H1 (cell line): ENCODE data around the gene CDK16. TPM values are rescaled to one million over a fixed set of nuclear protein-coding genes. Genes with fewer than 3 reads are reported as not detected.

ENCODE experiments used
- CTCF ChIA-PET: fragments of 300-600 bp; sonication (Branson Sonifier 250); formaldehyde crosslinking; loops from one replicate; lab custom pipeline; 2021; ENCODE audit not compliant: partially characterized antibody; lab: Charles Lee
- POLR2A ChIA-PET: fragments of 300-600 bp; sonication (Branson Sonifier 250); formaldehyde crosslinking; loops from one replicate; lab custom pipeline; 2021; ENCODE audit warnings: inconsistent platforms; ENCODE audit not compliant: partially characterized antibody; lab: Charles Lee
- DNase-seq, 2 experiments: peaks; one replicate each; pipeline versions ENCODE4 v3.0.0 to v3.0.0-alpha.2; 2010 to 2022; ENCODE audit warnings: low spot score in 2 of 2, low read depth in 1 of 2, mixed read lengths in 1 of 2
- FAIRE-seq: peaks from 2 replicates; lab custom pipeline; 2011; peaks lifted over from hg19 to GRCh38; lab: Jason Lieb, UNC
- H2AFZ ChIP-seq: 2 replicates; pipeline ENCODE4 v1.8.1; 2012; ENCODE audit warnings: low read length, inconsistent platforms
- H2AK5ac ChIP-seq: 2 replicates; pipeline ENCODE4 v1.6.1; 2013; ENCODE audit warnings: low read depth, low read length
- H2BK120ac ChIP-seq: replicated peaks from 2 replicates; pipeline ENCODE3; 2013; ENCODE audit warnings: low read depth, low read length, inconsistent platforms
- H2BK12ac ChIP-seq: 2 replicates; pipeline ENCODE4 v1.6.1; 2013; ENCODE audit warnings: low read depth, low read length
- H2BK15ac ChIP-seq: 2 replicates; pipeline ENCODE4 v1.6.1; 2013; ENCODE audit warnings: low read length
- H2BK20ac ChIP-seq: 2 replicates; pipeline ENCODE4 v1.6.1; 2013; ENCODE audit warnings: low read length
- H2BK5ac ChIP-seq: 2 replicates; pipeline ENCODE4 v1.6.1; 2013; ENCODE audit warnings: low read depth, low read length
- H3K14ac ChIP-seq: 2 replicates; pipeline ENCODE4 v1.6.1; 2013; ENCODE audit warnings: inconsistent platforms; ENCODE audit not compliant: insufficient read length
- H3K18ac ChIP-seq: 2 replicates; pipeline ENCODE4 v1.6.1; 2013; ENCODE audit warnings: low read length; ENCODE audit errors: extremely low read depth
- H3K23ac ChIP-seq: 2 replicates; pipeline ENCODE4 v1.6.1; 2013; ENCODE audit warnings: inconsistent platforms; ENCODE audit not compliant: insufficient read length
- H3K23me2 ChIP-seq: 2 replicates; pipeline ENCODE4 v1.6.1; 2013; ENCODE audit warnings: low read depth, low read length
- H3K27ac ChIP-seq: 2 replicates; pipeline ENCODE4 v1.6.1; 2011; ENCODE audit warnings: low read depth, low read length, inconsistent platforms
- H3K27me3 ChIP-seq, 4 experiments: replicated peaks in 1 of 4; 1 replicate in 1 of 4; 2 replicates in 3 of 4; pipeline versions ENCODE4 v1.6.1 to v1.8.1; 2011 to 2013; ENCODE audit warnings: low read length in 3 of 4, mild to moderate bottlenecking in 3 of 4, inconsistent platforms in 2 of 4, mixed read lengths in 2 of 4, moderate library complexity in 1 of 4; ENCODE audit not compliant: control insufficient read depth in 3 of 4, insufficient read depth in 3 of 4; ENCODE audit errors: extremely low read depth in 1 of 4
- H3K36me3 ChIP-seq, 4 experiments: 2 replicates each; pipeline versions ENCODE4 v1.6.1 to v1.8.1; 2011 to 2013; ENCODE audit warnings: mild to moderate bottlenecking in 4 of 4, low read length in 3 of 4, moderate library complexity in 2 of 4, control low read depth in 1 of 4, inconsistent platforms in 1 of 4; ENCODE audit not compliant: insufficient read depth in 4 of 4, control insufficient read depth in 2 of 4
- H3K4ac ChIP-seq: replicated peaks from 2 replicates; pipeline ENCODE3; 2013; ENCODE audit warnings: low read length, low read depth, mixed read lengths, inconsistent platforms; ENCODE audit not compliant: insufficient read length
- H3K4me1 ChIP-seq, 4 experiments: replicated peaks in 1 of 4; 1 replicate in 1 of 4; 2 replicates in 3 of 4; pipeline versions ENCODE4 v1.6.1 to v1.8.1; 2011 to 2013; ENCODE audit warnings: low read length in 3 of 4, inconsistent platforms in 2 of 4, mixed read lengths in 1 of 4; ENCODE audit not compliant: insufficient read depth in 4 of 4, control insufficient read depth in 3 of 4
- H3K4me2 ChIP-seq, 2 experiments: 2 replicates each; pipeline versions ENCODE4 v1.6.1 to v1.8.1; 2011 to 2013; ENCODE audit warnings: low read depth in 2 of 2, low read length in 2 of 2, control low read depth in 1 of 2, inconsistent platforms in 1 of 2, mild to moderate bottlenecking in 1 of 2; ENCODE audit not compliant: insufficient read depth in 1 of 2
- H3K4me3 ChIP-seq, 4 experiments: fragments of 200-600, 300-600 bp in 1 of 4; sonication (generic), shearing (Covaris generic), sonication (Bioruptor Twin) in 1 of 4; 2 replicates each; pipeline versions ENCODE4 v1.5.1 to v1.8.1; 2011 to 2016; ENCODE audit warnings: low read length in 4 of 4, low read depth in 3 of 4, control low read depth in 2 of 4, inconsistent platforms in 2 of 4, mild to moderate bottlenecking in 2 of 4, mixed read lengths in 1 of 4, moderate library complexity in 1 of 4; ENCODE audit not compliant: insufficient read depth in 2 of 4; ENCODE audit errors: extremely low read depth in 1 of 4
- H3K56ac ChIP-seq: replicated peaks from 2 replicates; pipeline ENCODE3; 2013; ENCODE audit warnings: low read depth, mild to moderate bottlenecking, mixed read lengths, low read length, inconsistent platforms; ENCODE audit not compliant: insufficient read length
- H3K79me1 ChIP-seq: 2 replicates; pipeline ENCODE4 v1.6.1; 2013; ENCODE audit warnings: low read depth, low read length, control low read depth
- H3K79me2 ChIP-seq, 2 experiments: 2 replicates each; pipeline versions ENCODE4 v1.6.1 to v1.8.1; 2012 to 2013; ENCODE audit warnings: low read length in 2 of 2, mild to moderate bottlenecking in 2 of 2, inconsistent platforms in 1 of 2; ENCODE audit not compliant: insufficient read depth in 2 of 2, control insufficient read depth in 1 of 2
- H3K9ac ChIP-seq, 4 experiments: replicated peaks in 1 of 4; 1 replicate in 1 of 4; 2 replicates in 3 of 4; pipeline versions ENCODE4 v1.6.1 to v1.8.1; 2011 to 2013; ENCODE audit warnings: low read depth in 3 of 4, low read length in 3 of 4, control low read depth in 2 of 4, mild to moderate bottlenecking in 2 of 4, moderate library complexity in 2 of 4, inconsistent platforms in 1 of 4; ENCODE audit errors: extremely low read depth in 1 of 4
- H3K9me3 ChIP-seq, 2 experiments: 2 replicates each; pipeline versions ENCODE4 v1.6.1 to v1.8.1; 2012 to 2013; ENCODE audit warnings: mild to moderate bottlenecking in 2 of 2, moderate library complexity in 2 of 2, control low read depth in 1 of 2, inconsistent platforms in 1 of 2, low read depth in 1 of 2, low read length in 1 of 2, mixed read lengths in 1 of 2; ENCODE audit not compliant: insufficient read depth in 2 of 2
- H4K20me1 ChIP-seq, 2 experiments: replicated peaks in 1 of 2; 2 replicates each; pipeline versions ENCODE3 to v1.8.1; 2011 to 2013; ENCODE audit warnings: inconsistent platforms in 2 of 2, low read length in 2 of 2, mild to moderate bottlenecking in 1 of 2; ENCODE audit not compliant: insufficient read depth in 2 of 2, control insufficient read depth in 1 of 2
- H4K5ac ChIP-seq: 2 replicates; pipeline ENCODE4 v1.6.1; 2013; ENCODE audit warnings: low read length, low read depth, mixed read lengths, inconsistent platforms; ENCODE audit not compliant: insufficient read length
- H4K8ac ChIP-seq: 2 replicates; pipeline ENCODE4 v1.8.0; 2013; ENCODE audit warnings: mild to moderate bottlenecking, moderate library complexity, low read length, inconsistent platforms; ENCODE audit not compliant: insufficient read depth; ENCODE audit errors: extremely low read depth
- H4K91ac ChIP-seq: replicated peaks from 2 replicates; pipeline ENCODE3; 2013; ENCODE audit warnings: low read length, mixed read lengths, inconsistent platforms; ENCODE audit not compliant: insufficient read length
- CHD1 ChIP-seq: IDR thresholded peaks from 2 replicates; pipeline ENCODE4 v1.6.1; 2012; ENCODE audit warnings: low read depth, low read length, improper control_type of control experiment
- CHD2 ChIP-seq: IDR thresholded peaks from 2 replicates; pipeline ENCODE4 v1.6.1; 2012; ENCODE audit warnings: low read length, improper control_type of control experiment
- FOSL1 ChIP-seq: IDR thresholded peaks from 2 replicates; pipeline ENCODE4 v1.6.1; 2011; ENCODE audit warnings: mild to moderate bottlenecking, low read depth, low read length, moderate library complexity; ENCODE audit not compliant: insufficient read depth
- GABPA ChIP-seq: IDR thresholded peaks from 2 replicates; pipeline ENCODE4 v1.6.1; 2011; ENCODE audit warnings: mild to moderate bottlenecking, low read length, moderate library complexity, borderline replicate concordance; ENCODE audit not compliant: insufficient read depth
- GTF2F1 ChIP-seq: IDR thresholded peaks from 2 replicates; pipeline ENCODE4 v1.6.1; 2012; ENCODE audit warnings: low read depth, low read length, improper control_type of control experiment, borderline replicate concordance
- WGBS, 2 experiments: shearing (Covaris generic) in 1 of 2; methylation state at CpG; one replicate each; pipeline versions ENCODE4 v1.1.6 to v1.1.7; 2013 to 2015; ENCODE audit warnings: low lambda C conversion rate in 2 of 2, mixed read lengths in 2 of 2, inconsistent platforms in 1 of 2, low coverage in 1 of 2, missing lambda C conversion rate in 1 of 2; ENCODE audit not compliant: insufficient replicate concordance in 2 of 2, insufficient coverage in 1 of 2, insufficient read length in 1 of 2; ENCODE audit errors: extremely low coverage in 1 of 2, missing lambda C conversion rate in 1 of 2; 5-methylcytosine and 5-hydroxymethylcytosine counted together
- polyA plus RNA-seq, 7 experiments: library from polyadenylated mRNA; depleted of rRNA in 3 of 7; stranded (reverse) in 5 of 7; unstranded in 2 of 7; fragments of >200 nt in 5 of 7; fragments of 200-250 nt in 2 of 7; gene quantifications; 1 replicate in 5 of 7; 2 replicates in 1 of 7; 4 replicates in 1 of 7; pipeline versions ENCODE4 v1.2.1 to v1.2.3, GENCODE V29; 2011 to 2013; ENCODE audit warnings: missing spikeins in 2 of 7, mixed read lengths in 2 of 7
- total RNA-seq: library from RNA; stranded (reverse); fragmentation: NEBNext Ultra II Directional; extraction: Animal tissue kit (Norgen Biotek cat#: 25700); gene quantifications from 2 replicates; pipeline ENCODE4 v1.2.1, GENCODE V29; 2021

The CDK16 gene
- total and polyA plus RNA-seq, 2 of the 8 experiments (the other 6 are each of a cell fraction or from before 2014, with no cell fraction given), result 124 to 204 TPM

DNA sequence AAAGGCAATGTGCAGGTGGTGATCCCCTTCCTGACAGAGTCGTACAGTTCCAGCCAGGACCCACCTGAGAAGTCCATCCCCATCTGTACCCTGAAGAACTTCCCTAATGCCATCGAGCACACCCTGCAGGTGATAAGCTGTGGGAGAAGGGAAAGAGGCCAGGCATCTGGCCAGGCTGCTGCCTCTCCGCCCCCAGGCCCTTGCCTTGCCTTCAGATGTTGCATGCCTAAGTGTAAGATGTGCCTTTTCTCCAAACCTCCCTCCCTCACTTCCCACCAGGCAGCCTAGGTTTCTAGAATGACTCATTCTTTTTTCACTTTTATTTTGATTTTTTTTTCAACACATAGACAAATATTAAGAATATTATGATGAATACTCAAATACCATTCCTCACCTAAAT lies 12.2 kb upstream of the CDK16 start:
- Histone ChIP-seq H3K14ac (no peak overlapping the region), H3K18ac (no peak overlapping the region), H3K4me1 (no peaks in the 10 kb centered on the region), H2BK5ac (no peak overlapping the region), H3K79me2 (no peaks in the 10 kb centered on the region; a peak in 1 of 4 replicates), H2BK15ac (no peak overlapping the region), H3K27ac (no peak overlapping the region), H3K4me2 (no peak overlapping the region), H3K23me2 (no peaks in the 10 kb centered on the region), H3K23ac (no peak overlapping the region), H4K20me1 (peaks cover 0 to 17% of the 10 kb centered on the region in 2 experiments), H2BK20ac (no peak overlapping the region), H4K8ac (no peak overlapping the region), H3K27me3 (no peaks in the 10 kb centered on the region), H3K9ac (no peak overlapping the region), H2BK120ac (no peak overlapping the region), H4K5ac (no peak overlapping the region), H2AFZ (no peak overlapping the region), H3K36me3 (peaks cover 48 to 96% (median 79%) of the 10 kb centered on the region in 4 experiments; a peak in 7 of 8 replicates), H2AK5ac (no peak overlapping the region), H3K79me1 (no peaks in the 10 kb centered on the region; the same call in 1 of the 2 replicates), H3K9me3 (no peaks in the 10 kb centered on the region), H3K56ac (no peak overlapping the region), H3K4ac (no peak overlapping the region), H3K4me3 (no peak overlapping the region), H2BK12ac (no peak overlapping the region), H4K91ac (no peak overlapping the region)
- ChIA-PET POLR2A (interaction anchor here (1.2 to 6.7 kb wide), 4 partner anchors 11 to 23 kb away, joined by 3 to 63 read pairs (median 4); partner anchors contain the start of gene CDK16), CTCF (interaction anchor here (1.0 kb wide), 1 partner anchor 12 kb away, joined by 3 read pairs; the partner anchor contains the start of gene CDK16)
- DNase-seq (no peak), FAIRE-seq (no peak)
- 67% methylated on average over 1 of the region's 3 CpGs; no CpG with 5 or more reads in 1 of the 2 experiments for WGBS, 2 experiments
- TF ChIP-seq GTF2F1, result no peak
- TF ChIP-seq CHD2, result no peak
- TF ChIP-seq GABPA, result no peak
- no peak for TF ChIP-seq FOSL1
- no peak for TF ChIP-seq CHD1
